GM12892 (cell line): ENCODE data around the gene WDFY2.

Experiments
- POLR2A ChIP-seq: IDR thresholded peaks from 2 replicates; pipeline ENCODE4 v1.6.1; 2011; ENCODE audit warnings: low read depth, low read length, control low read depth
- POLR2AphosphoS5 ChIP-seq: IDR thresholded peaks from 2 replicates; pipeline ENCODE4 v1.6.1; 2011; ENCODE audit warnings: low read depth, low read length, control low read depth
- TAF1 ChIP-seq: IDR thresholded peaks from 2 replicates; pipeline ENCODE4 v1.6.1; 2011; ENCODE audit warnings: low read depth, mild to moderate bottlenecking, control low read depth, low read length, borderline replicate concordance

- no peak for TF ChIP-seq POLR2A
- TF ChIP-seq POLR2AphosphoS5 = no peak
- no peak for TF ChIP-seq TAF1
These were observed 82.1 kb downstream of the WDFY2 start for GRCh38 chr13:51666374-51666773.
